GM12864 (cell line): ENCODE data around the gene PYROXD2.

Experiments used
- DNase-seq: peaks from one replicate; pipeline ENCODE4 v3.0.0-alpha.2; 2011; ENCODE audit warnings: low read depth
- H3K4me3 ChIP-seq: 2 replicates; pipeline ENCODE4 v1.5.1; 2011; ENCODE audit warnings: mild to moderate bottlenecking, low read depth, low read length, control low read depth
- TF ChIP-seq, protein P1 (sequence below): IDR thresholded peaks from 2 replicates; pipeline ENCODE4 v1.5.1; 2011; ENCODE audit warnings: low read depth, mild to moderate bottlenecking, moderate library complexity, low read length, control low read depth, inconsistent platforms; ENCODE audit errors: missing control alignments

Gene PYROXD2

DNA sequence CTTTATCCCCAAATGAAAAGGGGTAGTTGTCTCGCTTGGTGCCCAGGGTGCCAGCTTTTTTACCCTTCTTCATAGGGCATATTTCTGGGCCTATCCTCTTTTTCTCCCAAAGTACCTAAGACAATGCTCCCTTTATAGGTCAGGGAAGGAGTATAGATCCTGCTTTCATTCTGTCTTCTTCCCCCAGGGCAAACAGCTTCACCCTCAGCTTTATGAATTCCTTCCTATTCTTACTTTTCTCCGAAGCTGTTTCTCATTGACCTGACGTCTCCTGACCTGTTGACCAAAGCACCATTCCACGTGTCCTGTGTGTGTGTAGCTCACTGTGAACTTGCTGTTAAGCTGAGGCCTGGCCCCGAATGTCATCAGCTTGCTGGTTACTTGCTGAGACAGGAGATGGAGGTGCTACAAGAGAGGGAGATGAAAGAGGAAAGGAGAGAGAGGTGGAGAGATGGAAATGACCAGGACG, 48.9 kb downstream of the PYROXD2 start:
- no peak for DNase-seq
- H3K4me3 ChIP-seq, result no peak overlapping the region
- TF ChIP-seq, protein P1, sequence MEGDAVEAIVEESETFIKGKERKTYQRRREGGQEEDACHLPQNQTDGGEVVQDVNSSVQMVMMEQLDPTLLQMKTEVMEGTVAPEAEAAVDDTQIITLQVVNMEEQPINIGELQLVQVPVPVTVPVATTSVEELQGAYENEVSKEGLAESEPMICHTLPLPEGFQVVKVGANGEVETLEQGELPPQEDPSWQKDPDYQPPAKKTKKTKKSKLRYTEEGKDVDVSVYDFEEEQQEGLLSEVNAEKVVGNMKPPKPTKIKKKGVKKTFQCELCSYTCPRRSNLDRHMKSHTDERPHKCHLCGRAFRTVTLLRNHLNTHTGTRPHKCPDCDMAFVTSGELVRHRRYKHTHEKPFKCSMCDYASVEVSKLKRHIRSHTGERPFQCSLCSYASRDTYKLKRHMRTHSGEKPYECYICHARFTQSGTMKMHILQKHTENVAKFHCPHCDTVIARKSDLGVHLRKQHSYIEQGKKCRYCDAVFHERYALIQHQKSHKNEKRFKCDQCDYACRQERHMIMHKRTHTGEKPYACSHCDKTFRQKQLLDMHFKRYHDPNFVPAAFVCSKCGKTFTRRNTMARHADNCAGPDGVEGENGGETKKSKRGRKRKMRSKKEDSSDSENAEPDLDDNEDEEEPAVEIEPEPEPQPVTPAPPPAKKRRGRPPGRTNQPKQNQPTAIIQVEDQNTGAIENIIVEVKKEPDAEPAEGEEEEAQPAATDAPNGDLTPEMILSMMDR, result no peak

DNA sequence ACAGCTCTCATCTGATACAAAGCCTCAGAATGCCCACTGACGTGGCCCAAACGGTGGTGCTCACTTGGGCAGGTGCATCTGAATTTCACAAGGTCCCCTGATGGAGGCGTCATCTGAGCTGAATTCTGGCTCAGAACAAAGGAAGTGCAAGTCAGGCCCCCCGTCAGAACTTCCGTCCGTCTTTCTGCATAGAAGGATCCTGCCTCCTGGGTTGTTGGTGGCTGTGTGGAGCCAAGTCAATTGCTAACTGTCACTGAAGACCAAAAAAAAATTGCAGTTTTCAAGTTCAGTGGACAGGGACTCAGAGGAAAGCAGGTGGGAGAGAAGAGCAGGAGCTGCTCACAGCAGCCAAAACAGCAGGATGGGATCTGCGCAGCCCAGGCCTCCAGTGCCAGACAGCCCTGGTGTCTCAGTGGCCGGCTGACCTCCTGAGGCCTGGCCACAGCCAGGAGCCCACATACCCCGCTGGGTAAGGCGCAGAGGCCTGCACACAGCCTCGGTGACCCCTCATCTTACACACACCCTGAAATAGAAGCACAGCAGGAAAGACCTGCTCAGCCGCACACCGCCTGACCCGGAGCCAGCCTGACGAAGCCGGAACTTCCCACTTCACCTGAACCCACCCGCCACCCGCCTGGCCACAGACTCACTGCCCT, 49.4 kb downstream of the PYROXD2 start:
- TF ChIP-seq, protein P1, result no peak
- no peak overlapping the region for H3K4me3 ChIP-seq
- no peak for DNase-seq

DNA sequence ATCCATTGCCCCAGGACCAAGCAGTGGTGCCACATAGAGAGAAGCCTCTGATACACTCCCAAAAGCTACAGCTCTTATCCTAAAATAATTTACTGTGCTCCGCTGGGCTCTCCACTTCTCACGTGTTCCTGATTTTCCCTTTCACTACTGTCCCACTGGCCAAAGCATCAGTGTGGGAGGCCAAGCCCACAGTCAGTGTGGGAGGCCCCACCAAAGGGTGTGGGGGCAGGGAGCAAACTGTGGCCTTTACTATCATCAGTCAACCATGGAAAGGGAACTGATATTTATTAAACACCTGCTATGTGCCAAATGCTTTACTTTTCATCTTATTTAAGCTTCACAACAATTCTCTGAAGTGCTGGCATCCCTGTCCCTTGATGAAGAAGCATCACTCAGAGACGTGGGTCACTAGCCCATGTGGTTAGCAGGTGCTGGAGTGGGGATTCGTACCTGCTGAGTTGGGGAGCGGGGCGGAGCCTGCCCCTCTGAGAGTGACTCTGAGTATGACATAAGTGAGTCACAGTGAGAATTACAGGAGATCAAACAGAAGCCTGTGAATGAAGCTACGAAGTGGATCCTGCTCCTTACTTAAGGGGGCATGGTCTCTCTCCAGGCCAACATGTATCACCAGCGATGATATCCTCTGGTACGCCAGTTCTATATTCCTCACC, 50.4 kb downstream of the PYROXD2 start:
- DNase-seq, result no peak

DNA sequence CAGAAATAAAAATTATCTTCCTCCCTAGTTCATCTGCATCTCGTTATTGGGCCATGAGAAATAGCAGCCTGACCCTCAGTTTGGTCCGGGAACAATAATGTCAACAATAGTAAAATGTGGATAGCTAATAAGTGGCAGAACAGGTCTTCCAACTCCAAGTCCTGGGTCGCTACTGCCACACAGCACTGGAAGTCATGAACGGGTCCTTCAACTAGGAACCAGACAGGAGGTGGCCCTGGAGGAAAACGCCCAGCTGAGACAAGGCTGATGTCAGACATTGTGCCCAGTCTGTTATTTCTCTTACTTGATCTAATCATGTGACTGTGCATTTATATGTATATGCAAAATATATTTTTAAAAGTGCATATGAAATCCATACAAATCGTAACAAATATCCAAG, 51.8 kb downstream of the PYROXD2 start:
- TF ChIP-seq, protein P1, result no peak
- DNase-seq, result no peak
- no peak overlapping the region for H3K4me3 ChIP-seq

More for the DNA sequence above, 50.4 kb downstream of the PYROXD2 start:
- no peak overlapping the region for H3K4me3 ChIP-seq
- TF ChIP-seq, protein P1, result no peak

DNA sequence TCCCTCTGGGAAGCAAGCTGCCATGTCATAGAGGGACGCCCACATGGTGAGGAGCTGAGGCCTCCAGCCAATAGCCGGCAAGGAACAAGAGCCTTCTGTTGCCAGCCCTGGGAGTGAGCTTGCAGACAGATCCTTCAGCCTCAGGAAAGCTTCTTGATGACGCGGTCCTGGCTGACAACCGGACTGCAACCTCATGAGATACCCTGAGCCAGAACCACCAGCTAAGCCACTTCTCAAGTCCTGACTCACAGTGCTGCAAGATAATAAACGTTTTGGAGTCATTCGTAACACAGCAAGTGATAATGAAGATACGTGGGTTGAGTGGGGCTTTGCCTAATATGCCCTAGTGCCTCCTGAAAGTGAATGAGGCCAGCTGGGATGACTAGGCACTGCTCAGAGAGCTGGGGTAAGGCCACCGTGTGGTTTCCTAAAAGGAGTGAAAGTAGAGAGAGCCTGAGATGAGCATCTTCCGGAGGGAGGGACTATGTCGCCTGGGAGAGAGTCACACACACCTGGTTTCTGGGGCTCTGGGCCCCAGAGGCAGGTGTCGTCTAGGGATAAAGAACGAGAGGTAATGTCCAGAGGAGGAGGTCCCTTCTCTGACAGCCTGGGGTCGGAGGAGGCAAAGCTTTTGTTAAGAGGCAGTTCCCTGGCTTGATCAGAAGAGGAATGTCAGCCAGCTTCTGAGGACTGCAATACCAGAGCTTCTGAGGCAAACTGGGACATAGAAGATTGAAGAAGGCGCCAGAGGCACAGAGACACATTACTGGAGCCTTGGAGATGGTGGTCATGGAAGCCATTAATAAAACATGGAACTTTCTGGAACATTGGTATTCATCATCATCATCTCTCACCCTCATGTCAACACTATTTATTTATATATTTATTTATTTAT, 53.6 kb downstream of the PYROXD2 start:
- DNase-seq, result peak; percentile 75
- TF ChIP-seq, protein P1, result no peak
- H3K4me3 ChIP-seq, result no peak overlapping the region; the same call in 1 of the 2 replicates

DNA sequence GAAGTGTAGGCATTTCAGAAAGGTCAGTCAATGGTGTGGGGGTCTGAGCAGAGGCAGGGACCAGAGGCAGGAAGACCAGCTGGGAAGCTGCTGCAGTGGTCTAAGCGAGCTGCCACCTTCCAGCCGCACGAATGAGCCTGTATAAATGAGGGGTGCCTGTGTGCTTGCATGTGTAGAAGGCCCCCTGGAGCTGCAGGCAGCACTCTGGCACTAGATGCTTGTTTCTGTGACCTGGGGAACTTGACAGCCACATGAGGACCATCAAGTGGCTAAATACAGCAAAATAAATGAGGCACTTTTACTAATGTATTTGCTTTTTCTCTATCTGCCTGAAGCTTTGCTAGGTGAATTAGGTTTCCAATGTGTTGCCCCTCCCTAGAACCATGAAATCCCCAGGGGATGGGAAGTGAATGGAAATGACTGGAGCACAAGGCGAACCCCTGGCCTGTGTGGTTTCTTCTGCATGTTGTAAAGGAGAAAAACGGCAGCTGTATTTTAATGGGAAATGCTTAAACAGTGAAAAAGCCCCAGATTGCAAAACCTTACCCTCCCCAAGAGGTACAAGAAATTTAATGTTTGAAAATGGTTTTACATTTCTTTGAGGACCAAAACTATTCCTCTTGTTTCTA, 57.7 kb downstream of the PYROXD2 start:
- TF ChIP-seq, protein P1, result no peak
- no peak overlapping the region for H3K4me3 ChIP-seq
- no peak for DNase-seq
